Spinal cord (tissue), 10 donors: ENCODE measurements around the gene TPSAB1. TPM values are rescaled to one million over a fixed set of nuclear protein-coding genes. Genes with fewer than 3 reads are reported as not detected.

Source experiments
- DNase-seq, 6 donors: peaks; one replicate each; pipeline versions ENCODE4 v3.0.0 to v3.0.0-alpha.2; 2013 to 2015; ENCODE audit warnings: low spot score in 6 of 6, low read depth in 4 of 6
- H3K27ac ChIP-seq: one replicate; pipeline ENCODE4 v1.5.1; 2013; ENCODE audit warnings: low read depth, low read length, control low read depth
- H3K27me3 ChIP-seq: one replicate; pipeline ENCODE4 v1.6.1; 2013; ENCODE audit warnings: low read length; ENCODE audit not compliant: control insufficient read depth, insufficient read depth
- H3K36me3 ChIP-seq: one replicate; pipeline ENCODE4 v1.6.1; 2013; ENCODE audit warnings: low read length; ENCODE audit not compliant: control insufficient read depth, insufficient read depth
- H3K4me1 ChIP-seq: one replicate; pipeline ENCODE4 v1.6.1; 2013; ENCODE audit warnings: low read length; ENCODE audit not compliant: control insufficient read depth, insufficient read depth
- H3K4me3 ChIP-seq: one replicate; pipeline ENCODE4 v1.5.1; 2013; ENCODE audit warnings: low read depth, low read length, control low read depth
- H3K9me3 ChIP-seq: one replicate; pipeline ENCODE4 v1.6.1; 2013; ENCODE audit warnings: low read length; ENCODE audit not compliant: control insufficient read depth, insufficient read depth
- WGBS: methylation state at CpG from one replicate; pipeline ENCODE4 v1.1.5; 2013; ENCODE audit warnings: missing lambda C conversion rate; ENCODE audit not compliant: insufficient coverage; 5-methylcytosine and 5-hydroxymethylcytosine counted together
- polyA plus RNA-seq, 2 donors: library from polyadenylated mRNA; unstranded; fragments of 120-200 nt; gene quantifications; one replicate each; pipeline ENCODE4 v1.2.1, GENCODE V29; 2013; ENCODE audit not compliant: insufficient read length in 2 of 2
- total RNA-seq, 2 donors: library from RNA; depleted of rRNA in 1 of 2; stranded (reverse); fragments of 120-200 nt in 1 of 2; fragments of >200 nt in 1 of 2; gene quantifications; one replicate each; pipeline versions ENCODE4 v1.2.3 to v1.2.4, GENCODE V29; 2013 to 2014
- donor health status: healthy.

Gene TPSAB1
- total and polyA plus RNA-seq, 4 donors = 0.65 to 2.4 (median 1.2) TPM; not detected in 1

DNA sequence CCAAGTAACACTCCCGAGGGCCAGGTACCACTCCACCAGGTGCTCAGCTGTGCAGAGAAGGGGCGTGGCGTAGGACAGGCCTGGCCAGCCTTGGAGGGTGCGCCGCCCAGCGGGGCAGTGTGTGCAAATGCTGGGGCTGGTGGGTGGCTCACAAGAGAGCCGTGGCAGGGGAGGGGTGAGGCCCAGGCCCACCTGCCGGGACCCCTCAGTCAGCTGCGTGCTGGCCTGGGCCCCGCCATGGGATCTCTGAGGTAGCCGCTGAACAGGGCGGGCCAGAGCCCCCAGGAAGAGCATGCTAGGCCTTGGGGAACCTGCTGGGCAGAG lies 24.2 kb upstream of the TPSAB1 start:
- Histone ChIP-seq H3K9me3 (no peaks in the 10 kb centered on the region), H3K27ac (no peak overlapping the region), H3K36me3 (peaks cover 100% of the 10 kb centered on the region), H3K4me3 (no peak overlapping the region), H3K4me1 (no peaks in the 10 kb centered on the region), H3K27me3 (no peaks in the 10 kb centered on the region)
- no peak for DNase-seq
- WGBS = 91% methylated on average over 12 of the region's 12 CpGs

DNA sequence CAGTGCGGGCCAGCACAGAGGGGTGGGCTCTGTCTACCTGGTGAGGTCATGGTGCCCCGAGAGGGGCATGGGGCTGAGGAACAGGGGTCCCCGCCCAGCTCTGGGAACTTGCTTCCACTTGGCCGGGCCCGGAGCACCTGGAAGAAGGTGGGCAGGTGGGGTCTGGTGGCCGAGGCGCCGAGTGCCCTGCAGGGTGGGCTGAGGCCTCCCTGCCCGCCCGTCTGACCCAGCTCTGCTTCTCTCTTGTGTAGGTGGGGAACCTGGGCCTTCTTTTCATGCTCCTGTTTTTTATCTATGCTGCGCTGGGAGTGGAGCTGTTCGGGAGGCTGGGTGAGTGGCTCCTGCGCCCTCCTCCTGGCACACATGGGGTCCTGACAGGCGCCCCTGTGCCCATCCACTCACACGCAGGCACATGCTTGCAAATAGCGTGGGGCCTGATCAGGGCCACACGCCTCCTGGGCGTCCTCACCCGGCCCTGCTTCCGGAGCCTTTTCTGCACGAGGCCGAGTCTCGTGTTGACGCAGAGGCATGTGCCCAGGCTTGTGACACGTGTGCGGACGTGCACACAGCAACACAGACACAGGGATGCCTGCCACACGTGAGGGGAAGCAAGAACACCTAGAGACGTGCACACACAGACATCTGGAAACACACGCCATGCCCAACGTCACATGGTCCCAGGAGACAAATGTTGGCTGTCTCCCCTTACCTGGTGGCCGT lies 23.7 kb upstream of the TPSAB1 start:
- 93% methylated on average over 32 of the region's 32 CpGs for WGBS
- Histone ChIP-seq H3K4me1 (no peaks in the 10 kb centered on the region), H3K4me3 (no peak overlapping the region), H3K36me3 (peaks cover 100% of the 10 kb centered on the region), H3K27ac (no peak overlapping the region), H3K27me3 (no peaks in the 10 kb centered on the region), H3K9me3 (no peaks in the 10 kb centered on the region)
- DNase-seq = no peak

GRCh38 chr16:1217526-1217925 lies 23.0 kb upstream of the TPSAB1 start:
- no peak for DNase-seq
- no peaks in the 10 kb centered on the region for H3K4me1 ChIP-seq
- no peak overlapping the region for H3K4me3 ChIP-seq
- no peak overlapping the region for H3K27ac ChIP-seq
- peaks cover 100% of the 10 kb centered on the region for H3K36me3 ChIP-seq
- H3K9me3 ChIP-seq = no peaks in the 10 kb centered on the region
- no peaks in the 10 kb centered on the region for H3K27me3 ChIP-seq
- WGBS = 92% methylated on average over 24 of the region's 24 CpGs

DNA sequence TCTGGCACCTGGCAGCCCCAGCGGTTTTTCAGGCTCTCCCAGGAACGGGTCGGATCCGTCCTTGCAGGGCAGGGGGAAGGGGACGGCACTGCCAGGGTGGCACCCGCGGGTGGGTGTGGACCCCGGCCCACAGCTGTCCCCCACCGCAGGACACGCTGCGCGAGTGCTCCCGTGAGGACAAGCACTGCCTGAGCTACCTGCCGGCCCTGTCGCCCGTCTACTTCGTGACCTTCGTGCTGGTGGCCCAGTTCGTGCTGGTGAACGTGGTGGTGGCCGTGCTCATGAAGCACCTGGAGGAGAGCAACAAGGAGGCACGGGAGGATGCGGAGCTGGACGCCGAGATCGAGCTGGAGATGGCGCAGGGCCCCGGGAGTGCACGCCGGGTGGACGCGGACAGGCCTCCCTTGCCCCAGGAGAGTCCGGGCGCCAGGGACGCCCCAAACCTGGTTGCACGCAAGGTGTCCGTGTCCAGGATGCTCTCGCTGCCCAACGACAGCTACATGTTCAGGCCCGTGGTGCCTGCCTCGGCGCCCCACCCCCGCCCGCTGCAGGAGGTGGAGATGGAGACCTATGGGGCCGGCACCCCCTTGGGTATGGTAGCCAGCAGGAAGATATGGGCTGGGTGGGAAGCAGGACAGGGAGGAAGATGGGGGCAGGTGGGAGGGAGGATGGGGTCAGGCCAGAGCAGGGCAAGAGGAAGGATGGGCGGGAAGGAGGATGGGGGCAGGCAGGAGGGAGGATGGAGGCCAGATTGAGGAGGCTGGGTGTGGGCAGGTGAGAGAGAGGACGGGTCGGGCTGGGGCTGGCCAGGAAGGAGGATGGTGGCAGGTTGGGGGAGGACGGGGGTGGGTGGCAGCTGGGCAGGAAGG lies 22.2 kb upstream of the TPSAB1 start:
- no peak overlapping the region for H3K4me3 ChIP-seq
- no peaks in the 10 kb centered on the region for H3K9me3 ChIP-seq
- peaks cover 100% of the 10 kb centered on the region for H3K36me3 ChIP-seq
- no peak overlapping the region for H3K27ac ChIP-seq
- no peaks in the 10 kb centered on the region for H3K27me3 ChIP-seq
- no peak for DNase-seq
- WGBS = 94% methylated on average over 49 of the region's 49 CpGs
- no peaks in the 10 kb centered on the region for H3K4me1 ChIP-seq

DNA sequence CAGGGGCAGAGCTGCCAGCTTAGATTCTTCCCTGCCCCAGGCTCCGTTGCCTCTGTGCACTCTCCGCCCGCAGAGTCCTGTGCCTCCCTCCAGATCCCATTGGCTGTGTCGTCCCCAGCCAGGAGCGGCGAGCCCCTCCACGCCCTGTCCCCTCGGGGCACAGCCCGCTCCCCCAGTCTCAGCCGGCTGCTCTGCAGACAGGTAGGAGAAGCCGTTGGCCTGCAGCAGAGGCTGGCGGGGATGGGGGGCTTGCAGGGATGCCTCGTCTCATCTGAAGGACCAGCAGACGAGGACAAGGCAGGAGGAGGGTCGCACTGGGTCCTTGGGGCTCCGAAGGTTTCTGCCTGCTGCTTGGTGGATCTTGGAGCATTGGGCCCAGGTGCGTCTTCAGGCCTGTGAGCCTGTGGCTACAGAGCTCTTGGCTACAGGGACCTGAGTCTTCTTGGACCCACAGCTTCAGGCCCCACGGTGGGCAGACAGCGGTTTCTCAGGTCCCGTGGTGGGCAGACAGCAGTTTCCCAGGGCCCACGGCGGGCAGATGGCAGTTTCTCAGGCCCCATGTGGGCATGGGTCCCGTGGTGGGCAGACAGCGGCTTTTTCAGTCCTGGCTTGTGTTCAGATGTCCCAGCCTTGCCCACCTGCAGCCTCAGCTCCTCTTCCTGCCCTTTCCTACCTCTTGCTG lies 21.4 kb upstream of the TPSAB1 start:
- WGBS = 90% methylated on average over 24 of the region's 24 CpGs
- peaks cover 99% of the 10 kb centered on the region for H3K36me3 ChIP-seq
- no peak overlapping the region for H3K27ac ChIP-seq
- H3K4me3 ChIP-seq = no peak overlapping the region
- no peaks in the 10 kb centered on the region for H3K9me3 ChIP-seq
- no peaks in the 10 kb centered on the region for H3K4me1 ChIP-seq
- DNase-seq = no peak
- no peaks in the 10 kb centered on the region for H3K27me3 ChIP-seq

- no peak overlapping the region for H3K27ac ChIP-seq
- H3K4me1 ChIP-seq = no peaks in the 10 kb centered on the region
- no peak for DNase-seq
- no peaks in the 10 kb centered on the region for H3K27me3 ChIP-seq
- WGBS = 93% methylated on average over 55 of the region's 55 CpGs
- no peaks in the 10 kb centered on the region for H3K9me3 ChIP-seq
- H3K36me3 ChIP-seq = peaks cover 96% of the 10 kb centered on the region
- H3K4me3 ChIP-seq = no peak overlapping the region
Measured at GRCh38 chr16:1220098-1220728, 20.3 kb upstream of the TPSAB1 start.

- H3K4me1 ChIP-seq = no peaks in the 10 kb centered on the region
- no peak overlapping the region for H3K27ac ChIP-seq
- no peaks in the 10 kb centered on the region for H3K9me3 ChIP-seq
- no peak for DNase-seq
- peaks cover 87% of the 10 kb centered on the region for H3K36me3 ChIP-seq
- no peaks in the 10 kb centered on the region for H3K27me3 ChIP-seq
- 85% methylated on average over 40 of the region's 48 CpGs for WGBS
- H3K4me3 ChIP-seq = no peak overlapping the region
Measured at GRCh38 chr16:1220841-1221627, 19.5 kb upstream of the TPSAB1 start.

DNA sequence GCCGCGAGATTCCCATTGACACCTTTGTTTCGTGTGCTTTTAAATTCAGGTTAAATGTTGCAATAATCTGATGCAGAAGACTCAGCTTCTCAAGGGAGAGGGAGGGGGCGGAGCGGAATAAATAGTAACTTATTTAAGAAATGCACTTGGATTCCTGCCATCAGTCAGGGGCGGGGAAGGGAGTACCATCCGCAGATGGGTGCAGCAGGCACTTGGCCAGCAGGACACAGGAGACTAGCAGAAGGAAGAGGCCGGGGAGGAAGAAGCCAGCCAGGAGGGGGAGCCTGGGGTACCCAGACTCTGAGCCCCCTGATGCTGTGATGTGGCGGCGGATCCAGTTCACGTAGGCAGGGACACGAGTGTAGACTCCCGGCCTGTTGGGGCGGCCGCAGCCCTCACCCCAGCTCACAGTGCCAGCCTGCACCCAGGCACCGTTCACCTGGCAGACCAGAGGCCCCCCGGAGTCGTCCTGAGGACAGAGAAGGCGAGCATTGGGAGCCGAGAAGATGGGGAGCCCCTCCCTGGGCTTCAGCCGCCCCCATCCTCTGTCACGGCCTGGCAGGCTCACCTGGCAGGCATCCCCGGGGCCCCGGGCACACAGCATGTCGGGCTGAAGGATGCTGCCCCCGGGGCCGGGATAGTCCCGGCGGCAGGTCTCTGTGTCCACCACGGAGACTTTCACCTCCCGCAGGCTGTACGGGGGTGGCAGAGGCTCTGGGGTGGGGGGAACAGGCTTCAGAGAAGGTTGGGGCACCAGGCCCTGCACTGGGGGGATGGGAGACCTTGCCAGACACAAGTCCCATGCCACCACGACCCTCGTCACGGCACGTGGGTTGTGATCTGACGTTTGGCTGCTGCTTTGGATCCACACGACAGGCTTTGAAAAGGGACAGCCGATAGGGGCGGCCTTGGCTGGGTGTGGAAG lies 18.6 kb upstream of the TPSAB1 start:
- 87% methylated on average over 31 of the region's 40 CpGs for WGBS
- H3K27me3 ChIP-seq = no peaks in the 10 kb centered on the region
- DNase-seq = no peak
- H3K9me3 ChIP-seq = no peaks in the 10 kb centered on the region
- peaks cover 79% of the 10 kb centered on the region for H3K36me3 ChIP-seq
- H3K4me1 ChIP-seq = no peaks in the 10 kb centered on the region
- no peak overlapping the region for H3K4me3 ChIP-seq
- no peak overlapping the region for H3K27ac ChIP-seq
